A673 (cell line): ENCODE results near the gene FRMD1.

Experiments used
- EZH2 ChIP-seq: fragments of 200-600 bp; sonication (generic); IDR thresholded peaks from 2 replicates; pipeline ENCODE4 v1.6.1; 2017; ENCODE audit warnings: borderline replicate concordance, low read depth, mild to moderate bottlenecking, mixed read lengths, antibody characterized with exemption, low read length; ENCODE audit not compliant: poor library complexity, severe bottlenecking
- TF ChIP-seq, protein P1 (sequence below): fragments of 300-800, 200-600 bp; sonication (generic); conservative IDR thresholded peaks from 2 replicates; pipeline ENCODE4 v1.5.1; 2017; ENCODE audit warnings: low read depth, mild to moderate bottlenecking, antibody characterized with exemption, low read length, moderate library complexity, mixed read lengths

GRCh38 chr6:168042426-168043192 is 36.4 kb downstream of the FRMD1 start:
- TF ChIP-seq, protein P1, sequence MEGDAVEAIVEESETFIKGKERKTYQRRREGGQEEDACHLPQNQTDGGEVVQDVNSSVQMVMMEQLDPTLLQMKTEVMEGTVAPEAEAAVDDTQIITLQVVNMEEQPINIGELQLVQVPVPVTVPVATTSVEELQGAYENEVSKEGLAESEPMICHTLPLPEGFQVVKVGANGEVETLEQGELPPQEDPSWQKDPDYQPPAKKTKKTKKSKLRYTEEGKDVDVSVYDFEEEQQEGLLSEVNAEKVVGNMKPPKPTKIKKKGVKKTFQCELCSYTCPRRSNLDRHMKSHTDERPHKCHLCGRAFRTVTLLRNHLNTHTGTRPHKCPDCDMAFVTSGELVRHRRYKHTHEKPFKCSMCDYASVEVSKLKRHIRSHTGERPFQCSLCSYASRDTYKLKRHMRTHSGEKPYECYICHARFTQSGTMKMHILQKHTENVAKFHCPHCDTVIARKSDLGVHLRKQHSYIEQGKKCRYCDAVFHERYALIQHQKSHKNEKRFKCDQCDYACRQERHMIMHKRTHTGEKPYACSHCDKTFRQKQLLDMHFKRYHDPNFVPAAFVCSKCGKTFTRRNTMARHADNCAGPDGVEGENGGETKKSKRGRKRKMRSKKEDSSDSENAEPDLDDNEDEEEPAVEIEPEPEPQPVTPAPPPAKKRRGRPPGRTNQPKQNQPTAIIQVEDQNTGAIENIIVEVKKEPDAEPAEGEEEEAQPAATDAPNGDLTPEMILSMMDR, result no peak
- no peak for TF ChIP-seq EZH2
